Measurements from ENCODE around the gene SDS. TPM values are rescaled to one million over a fixed set of nuclear protein-coding genes. Genes with fewer than 3 reads are reported as not detected.

SDS gene
- total RNA-seq, 2 experiments from 2014 or later: not detected

DNA sequence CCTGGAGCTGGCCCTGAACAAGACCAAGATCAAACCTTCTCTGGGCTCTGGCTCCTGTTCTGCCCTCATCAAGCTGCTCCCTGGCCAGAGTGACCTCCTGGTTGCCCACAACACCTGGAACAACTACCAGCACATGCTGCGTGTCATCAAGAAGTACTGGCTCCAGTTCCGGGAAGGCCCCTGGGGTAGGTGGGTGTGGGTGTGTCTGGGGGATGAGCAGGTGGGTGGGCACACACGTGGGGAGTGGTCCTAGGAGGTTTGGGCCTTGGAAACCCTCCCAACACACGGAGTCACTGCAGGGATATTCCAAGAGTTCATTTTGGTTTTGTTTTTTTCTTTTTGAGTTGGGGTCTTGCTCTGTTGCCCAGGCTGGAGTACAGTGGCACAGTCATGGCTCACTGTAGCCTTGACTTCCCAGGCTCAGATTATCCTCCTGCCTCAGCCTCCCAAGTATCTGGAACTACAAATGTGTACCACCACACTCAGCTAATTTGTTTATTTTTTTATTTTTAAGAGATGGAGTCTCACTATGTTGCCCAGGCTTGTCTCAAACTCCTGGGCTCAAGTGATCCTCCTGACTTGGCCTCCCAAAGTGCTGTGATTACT is 28.8 kb downstream of the SDS start:
- no peaks in the 10 kb centered on the region for H3K9me2 ChIP-seq (ENCODE audit: insufficient read depth, low read length)
- H3K79me2 ChIP-seq (ENCODE audit: insufficient read depth, low read depth, low read length): no peaks in the 10 kb centered on the region
- H4K20me1 ChIP-seq (ENCODE audit: insufficient read depth, low read length): no peaks in the 10 kb centered on the region
- H3K4me2 ChIP-seq (ENCODE audit: low read length): no peak overlapping the region
- no peak for TF ChIP-seq EZH2phosphoT487 (IDR thresholded peaks at IDR 0.05; ENCODE audit: borderline replicate concordance, low read depth, low read length)
- TF ChIP-seq, protein P1, sequence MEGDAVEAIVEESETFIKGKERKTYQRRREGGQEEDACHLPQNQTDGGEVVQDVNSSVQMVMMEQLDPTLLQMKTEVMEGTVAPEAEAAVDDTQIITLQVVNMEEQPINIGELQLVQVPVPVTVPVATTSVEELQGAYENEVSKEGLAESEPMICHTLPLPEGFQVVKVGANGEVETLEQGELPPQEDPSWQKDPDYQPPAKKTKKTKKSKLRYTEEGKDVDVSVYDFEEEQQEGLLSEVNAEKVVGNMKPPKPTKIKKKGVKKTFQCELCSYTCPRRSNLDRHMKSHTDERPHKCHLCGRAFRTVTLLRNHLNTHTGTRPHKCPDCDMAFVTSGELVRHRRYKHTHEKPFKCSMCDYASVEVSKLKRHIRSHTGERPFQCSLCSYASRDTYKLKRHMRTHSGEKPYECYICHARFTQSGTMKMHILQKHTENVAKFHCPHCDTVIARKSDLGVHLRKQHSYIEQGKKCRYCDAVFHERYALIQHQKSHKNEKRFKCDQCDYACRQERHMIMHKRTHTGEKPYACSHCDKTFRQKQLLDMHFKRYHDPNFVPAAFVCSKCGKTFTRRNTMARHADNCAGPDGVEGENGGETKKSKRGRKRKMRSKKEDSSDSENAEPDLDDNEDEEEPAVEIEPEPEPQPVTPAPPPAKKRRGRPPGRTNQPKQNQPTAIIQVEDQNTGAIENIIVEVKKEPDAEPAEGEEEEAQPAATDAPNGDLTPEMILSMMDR (conservative IDR thresholded peaks at IDR 0.05; ENCODE audit: low read length): no peak
- H2AFZ ChIP-seq (ENCODE audit: low read length): no peak overlapping the region
- no peak overlapping the region for H3K4me3 ChIP-seq (ENCODE audit: low read depth, low read length, poor library complexity, severe bottlenecking)
- no peaks in the 10 kb centered on the region for H3K4me1 ChIP-seq (ENCODE audit: insufficient read depth, low read length, poor library complexity, severe bottlenecking)
- H3K27ac ChIP-seq (ENCODE audit: low read depth, low read length, poor library complexity, severe bottlenecking): no peak overlapping the region
- intact Hi-C loops (cut with micrococcal nuclease; ENCODE audit: unreplicated experiment): no loop called here
- DNase-seq (ENCODE audit: low spot score): no peak
- H3K9me3 ChIP-seq (ENCODE audit: low read length): no peaks in the 10 kb centered on the region
- BruUV-seq (replicated peaks): no TSS peak
- ChIA-PET CTCF (ENCODE audit: unreplicated experiment) (no interaction called here), POLR2A (no interaction called here)
- peaks cover 30% of the 10 kb centered on the region for H3K36me3 ChIP-seq (ENCODE audit: insufficient read depth, low read length)

DNA sequence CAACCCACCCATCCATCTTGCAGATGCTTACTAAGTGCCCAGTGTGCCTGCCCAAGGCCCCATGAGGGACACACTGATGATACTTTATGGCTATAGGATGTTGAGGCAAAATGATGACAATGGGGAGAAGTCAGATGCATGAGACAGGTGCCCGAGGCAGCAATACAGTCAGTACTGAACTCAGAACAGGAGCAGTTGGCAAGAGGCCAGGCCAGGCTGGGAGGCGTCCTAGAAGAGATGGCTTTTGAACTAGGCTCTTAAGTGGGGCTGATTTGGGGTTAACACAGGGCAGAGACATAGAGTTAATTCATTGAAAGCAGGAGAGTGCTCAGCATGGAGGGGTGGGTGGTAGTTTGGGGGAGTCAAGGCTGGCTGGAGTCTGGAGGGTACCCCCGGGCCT is 29.7 kb downstream of the SDS start:
- Histone ChIP-seq H3K4me2 (ENCODE audit: low read length) (no peak overlapping the region), H4K20me1 (ENCODE audit: insufficient read depth, low read length) (no peaks in the 10 kb centered on the region), H3K27ac (ENCODE audit: low read depth, low read length, poor library complexity, severe bottlenecking) (no peak overlapping the region), H3K79me2 (ENCODE audit: insufficient read depth, low read depth, low read length) (no peaks in the 10 kb centered on the region), H3K4me1 (ENCODE audit: insufficient read depth, low read length, poor library complexity, severe bottlenecking) (no peaks in the 10 kb centered on the region), H2AFZ (ENCODE audit: low read length) (no peak overlapping the region), H3K9me2 (ENCODE audit: insufficient read depth, low read length) (no peaks in the 10 kb centered on the region), H3K9me3 (ENCODE audit: low read length) (no peaks in the 10 kb centered on the region), H3K36me3 (ENCODE audit: insufficient read depth, low read length) (peaks cover 30% of the 10 kb centered on the region), H3K4me3 (ENCODE audit: low read depth, low read length, poor library complexity, severe bottlenecking) (no peak overlapping the region)
- ChIA-PET POLR2A (no interaction called here), CTCF (ENCODE audit: unreplicated experiment) (no interaction called here)
- intact Hi-C loops (cut with micrococcal nuclease; ENCODE audit: unreplicated experiment): no loop called here
- no TSS peak for BruUV-seq (replicated peaks)
- DNase-seq (ENCODE audit: low spot score): no peak
- no peak for TF ChIP-seq EZH2phosphoT487 (IDR thresholded peaks at IDR 0.05; ENCODE audit: borderline replicate concordance, low read depth, low read length)
- TF ChIP-seq, protein P1 (conservative IDR thresholded peaks at IDR 0.05; ENCODE audit: low read length): no peak

GRCh38 chr12:113373440-113373839 is 30.2 kb downstream of the SDS start:
- no TSS peak for BruUV-seq (replicated peaks)
- Histone ChIP-seq H3K9me3 (ENCODE audit: low read length) (no peaks in the 10 kb centered on the region), H3K9me2 (ENCODE audit: insufficient read depth, low read length) (no peaks in the 10 kb centered on the region), H3K4me2 (ENCODE audit: low read length) (no peak overlapping the region), H4K20me1 (ENCODE audit: insufficient read depth, low read length) (no peaks in the 10 kb centered on the region), H2AFZ (ENCODE audit: low read length) (no peak overlapping the region), H3K4me3 (ENCODE audit: low read depth, low read length, poor library complexity, severe bottlenecking) (no peak overlapping the region), H3K36me3 (ENCODE audit: insufficient read depth, low read length) (peaks cover 30% of the 10 kb centered on the region), H3K79me2 (ENCODE audit: insufficient read depth, low read depth, low read length) (no peaks in the 10 kb centered on the region), H3K27ac (ENCODE audit: low read depth, low read length, poor library complexity, severe bottlenecking) (no peak overlapping the region), H3K4me1 (ENCODE audit: insufficient read depth, low read length, poor library complexity, severe bottlenecking) (no peaks in the 10 kb centered on the region)
- POLR2A ChIA-PET: no interaction called here
- TF ChIP-seq, protein P1 (conservative IDR thresholded peaks at IDR 0.05; ENCODE audit: low read length): no peak
- no peak for TF ChIP-seq EZH2phosphoT487 (IDR thresholded peaks at IDR 0.05; ENCODE audit: borderline replicate concordance, low read depth, low read length)
- intact Hi-C loops (cut with micrococcal nuclease; ENCODE audit: unreplicated experiment): no loop called here
- CTCF ChIA-PET (ENCODE audit: unreplicated experiment): no interaction called here
- DNase-seq (ENCODE audit: low spot score): no peak
